Activated T-cell treated with anti-CD3 and anti-CD28 coated beads, Interleukin-2, amount 50 U/mL, for 48 hours (primary cell): ENCODE measurements around the gene SRRM3.
A peak's percentile ranks its signal among the peaks of the same experiment; 100 is the strongest.
"Not testable (repeated sequence)": the region's sequence is repeated elsewhere in the genome, so short reads cannot be mapped to it uniquely, and the experiment has no call there.

Experiments
- DNase-seq, 2 experiments: peaks; one replicate each; pipeline ENCODE4 v3.0.0-alpha.2; 2020

SRRM3 gene

GRCh38 chr7:76317782-76318487 is 116.2 kb downstream of the SRRM3 start:
- DNase-seq: peak; percentile 94 to 96

GRCh38 chr7:76318488-76319353 is 117.0 kb downstream of the SRRM3 start:
- DNase-seq: peak; percentile 82

- DNase-seq: no peak
Observed at GRCh38 chr7:76325092-76325491, 123.4 kb downstream of the SRRM3 start.

- no peak for DNase-seq
Observed at GRCh38 chr7:76325811-76326210, 124.1 kb downstream of the SRRM3 start.

- DNase-seq: no peak
Observed at GRCh38 chr7:76326646-76327233, 125.0 kb downstream of the SRRM3 start.

- no peak for DNase-seq
Observed at GRCh38 chr7:76327610-76328009, 125.9 kb downstream of the SRRM3 start.

- no peak for DNase-seq
Observed at GRCh38 chr7:76328389-76328788, 126.7 kb downstream of the SRRM3 start.

GRCh38 chr7:76329479-76329878 is 127.8 kb downstream of the SRRM3 start:
- DNase-seq: no peak

GRCh38 chr7:76330261-76330660 is 128.6 kb downstream of the SRRM3 start:
- DNase-seq: no peak

GRCh38 chr7:76330673-76331072 is 129.0 kb downstream of the SRRM3 start:
- no peak for DNase-seq

GRCh38 chr7:76332078-76332477 is 130.4 kb downstream of the SRRM3 start:
- no peak for DNase-seq

GRCh38 chr7:76333511-76334101 is 131.9 kb downstream of the SRRM3 start:
- DNase-seq: no peak

- no peak for DNase-seq
Observed at GRCh38 chr7:76334320-76334967, 132.7 kb downstream of the SRRM3 start.

- not testable (repeated sequence) for DNase-seq
Observed at GRCh38 chr7:76335417-76335816, 133.7 kb downstream of the SRRM3 start.

GRCh38 chr7:76336094-76336493 is 134.4 kb downstream of the SRRM3 start:
- no peak for DNase-seq
